ENCODE measurements around the gene ZBTB43.
"Not testable (repeated sequence)": the region's sequence is repeated elsewhere in the genome, so short reads cannot be mapped to it uniquely, and the experiment has no call there.

Gene ZBTB43

GRCh38 chr9:126791406-126792230 is 13.2 kb upstream of the ZBTB43 start:
- no peak for DNase-seq (ENCODE audit: low spot score)

- no peak for DNase-seq (ENCODE audit: low spot score)
Measured at GRCh38 chr9:126793686-126794417, 11.0 kb upstream of the ZBTB43 start.

GRCh38 chr9:126794441-126794840 is 10.4 kb upstream of the ZBTB43 start:
- no peak for DNase-seq (ENCODE audit: low spot score)

- DNase-seq (ENCODE audit: low spot score): no peak
Measured at GRCh38 chr9:126796758-126797157, 8.1 kb upstream of the ZBTB43 start.

- DNase-seq (ENCODE audit: low spot score): no peak
Measured at GRCh38 chr9:126797903-126798302, 6.9 kb upstream of the ZBTB43 start.

GRCh38 chr9:126799034-126799433 is 5.8 kb upstream of the ZBTB43 start:
- no peak for DNase-seq (ENCODE audit: low spot score)

- DNase-seq (ENCODE audit: low spot score): no peak
Measured at GRCh38 chr9:126802318-126803059, 2.4 kb upstream of the ZBTB43 start.

- no peak for DNase-seq (ENCODE audit: low spot score)
Measured at GRCh38 chr9:126804198-126804695, 593 bp upstream of the ZBTB43 start.

- DNase-seq (ENCODE audit: low spot score): peak; percentile 93
Measured at GRCh38 chr9:126805554-126806262, 868 bp downstream of the ZBTB43 start.

- DNase-seq (ENCODE audit: low spot score): no peak
Measured at GRCh38 chr9:126806336-126806735, 1.5 kb downstream of the ZBTB43 start.

GRCh38 chr9:126809068-126809467 is 4.2 kb downstream of the ZBTB43 start:
- no peak for DNase-seq (ENCODE audit: low spot score)

- not testable (repeated sequence) for DNase-seq (ENCODE audit: low spot score)
Measured at GRCh38 chr9:126810221-126810620, 5.4 kb downstream of the ZBTB43 start.

GRCh38 chr9:126813072-126813471 is 8.2 kb downstream of the ZBTB43 start:
- DNase-seq (ENCODE audit: low spot score): no peak

GRCh38 chr9:126814091-126814490 is 9.3 kb downstream of the ZBTB43 start:
- DNase-seq (ENCODE audit: low spot score): no peak

- not testable (repeated sequence) for DNase-seq (ENCODE audit: low spot score)
Measured at GRCh38 chr9:126817615-126818014, 12.8 kb downstream of the ZBTB43 start.

GRCh38 chr9:126818482-126818881 is 13.6 kb downstream of the ZBTB43 start:
- DNase-seq (ENCODE audit: low spot score): no peak

- DNase-seq (ENCODE audit: low spot score): no peak
Measured at GRCh38 chr9:126819482-126819881, 14.6 kb downstream of the ZBTB43 start.

GRCh38 chr9:126822278-126822677 is 17.4 kb downstream of the ZBTB43 start:
- DNase-seq (ENCODE audit: low spot score): no peak

GRCh38 chr9:126822873-126823272 is 18.0 kb downstream of the ZBTB43 start:
- DNase-seq (ENCODE audit: low spot score): no peak

GRCh38 chr9:126824052-126824451 is 19.2 kb downstream of the ZBTB43 start:
- DNase-seq (ENCODE audit: low spot score): not testable (repeated sequence)

- no peak for DNase-seq (ENCODE audit: low spot score)
Measured at GRCh38 chr9:126827227-126827626, 22.4 kb downstream of the ZBTB43 start.

- DNase-seq (ENCODE audit: low spot score): no peak
Measured at GRCh38 chr9:126829035-126829434, 24.2 kb downstream of the ZBTB43 start.
